Gastroesophageal sphincter (tissue), 4 donors: ENCODE data around the gene TRAPPC11. TPM values are rescaled to one million over a fixed set of nuclear protein-coding genes. Genes with fewer than 3 reads are reported as not detected.
"Not testable (repeated sequence)": the region's sequence is repeated elsewhere in the genome, so short reads cannot be mapped to it uniquely, and the experiment has no call there.

ENCODE experiments used
- ATAC-seq: fragments of 150-250 bp; one replicate; pipeline ENCODE4 v1.9.1; 2016; ENCODE audit warnings: mild to moderate bottlenecking, moderate library complexity
- H3K27ac ChIP-seq, 4 donors: fragments of 200-600 bp; sonication (generic) in 3 of 4; 1 replicate in 3 of 4; 2 replicates in 1 of 4; pipeline ENCODE4 v1.5.1; 2016 to 2019
- H3K27me3 ChIP-seq: fragments of 200-600 bp; sonication (generic); one replicate; pipeline ENCODE4 v1.5.1; 2019
- H3K36me3 ChIP-seq, 2 donors: fragments of 200-600 bp; sonication (generic); one replicate each; pipeline ENCODE4 v1.5.1; 2019; ENCODE audit warnings: control low read depth in 1 of 2
- H3K4me1 ChIP-seq, 3 donors: fragments of 200-600 bp; sonication (generic); 1 replicate in 2 of 3; 2 replicates in 1 of 3; pipeline ENCODE4 v1.5.1; 2016 to 2019; ENCODE audit warnings: control low read depth in 2 of 3
- H3K4me3 ChIP-seq, 2 donors: fragments of 200-600 bp; sonication (generic); one replicate each; pipeline ENCODE4 v1.5.1; 2019; ENCODE audit warnings: mild to moderate bottlenecking in 1 of 2, moderate library complexity in 1 of 2
- H3K9me3 ChIP-seq, 3 donors: fragments of 200-600 bp; sonication (generic); one replicate each; pipeline ENCODE4 v1.5.1; 2017 to 2019; ENCODE audit warnings: control low read depth in 2 of 3
- EP300 ChIP-seq: sonication (generic); formaldehyde crosslinking; IDR thresholded peaks from one replicate; pipeline ENCODE4 v1.6.1; 2017; ENCODE audit warnings: antibody characterized with exemption, mild to moderate bottlenecking
- POLR2A ChIP-seq, 2 donors: fragments of 450-650 bp; IDR thresholded peaks; one replicate each; pipeline ENCODE4 v1.6.1; 2017; ENCODE audit warnings: antibody characterized with exemption in 2 of 2, mild to moderate bottlenecking in 2 of 2, moderate library complexity in 1 of 2
- POLR2AphosphoS5 ChIP-seq: sonication (generic); formaldehyde crosslinking; IDR thresholded peaks from one replicate; pipeline ENCODE4 v1.6.1; 2017; ENCODE audit warnings: antibody characterized with exemption
- WGBS, 2 donors: methylation state at CpG; one replicate each; pipeline ENCODE4 v1.1.5; 2018; ENCODE audit warnings: low coverage in 1 of 2; 5-methylcytosine and 5-hydroxymethylcytosine counted together
- total RNA-seq, 4 donors: library from RNA; depleted of rRNA; stranded (reverse); fragments of >200 nt; gene quantifications; one replicate each; pipeline ENCODE4 v1.1.0, GENCODE V29; 2016
- TF ChIP-seq, protein P1 (sequence below), 4 experiments: fragments of 200-600 bp in 2 of 4; fragments of 450-650 bp in 2 of 4; sonication (generic) in 1 of 4; IDR thresholded peaks; one replicate each; pipeline ENCODE4 v1.5.1; 2017 to 2019; ENCODE audit warnings: antibody characterized with exemption in 4 of 4, mild to moderate bottlenecking in 2 of 4, moderate library complexity in 2 of 4

The TRAPPC11 gene
- total RNA-seq, 4 donors from 2014 or later, result 42.1 to 57.5 (median 54.7) TPM

GRCh38 chr4:183722731-183723560 lies 63.9 kb downstream of the TRAPPC11 start:
- ATAC-seq, result peak; percentile 70

DNA sequence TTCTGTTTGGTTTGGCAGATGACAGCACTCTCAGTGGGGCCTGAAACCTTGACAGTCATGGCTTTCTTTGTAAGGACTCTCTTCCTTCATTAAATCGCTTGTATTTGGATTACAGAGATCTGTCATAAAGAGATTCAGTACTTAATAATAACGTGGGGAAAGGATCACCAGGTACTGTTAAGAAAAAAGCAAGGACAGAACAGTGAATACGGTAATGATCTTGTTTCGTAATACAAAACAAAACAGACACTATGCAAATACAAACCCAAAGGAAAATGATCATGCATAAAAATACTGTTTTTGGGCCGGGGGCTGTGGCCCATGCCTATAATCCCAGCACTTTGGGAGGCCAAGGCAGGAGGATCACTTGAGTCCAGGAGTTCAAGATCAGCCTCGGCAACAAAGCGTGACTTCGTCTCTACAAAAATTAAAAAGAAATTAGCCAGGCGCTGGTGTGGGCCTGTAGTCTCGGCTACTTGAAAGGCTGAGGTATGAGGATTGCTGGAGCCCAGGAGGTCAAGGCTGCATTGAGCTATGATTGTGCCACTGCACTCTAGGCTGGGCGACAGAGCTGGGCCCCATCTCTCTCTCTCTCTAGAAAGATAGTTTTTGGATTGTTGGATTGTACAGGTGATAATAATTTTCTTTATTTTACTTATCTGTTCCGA lies 64.6 kb downstream of the TRAPPC11 start:
- ATAC-seq, result no peak

More at GRCh38 chr4:183722731-183723560, 63.9 kb downstream of the TRAPPC11 start:
- Histone ChIP-seq H3K4me3 (peak overlapping the region; percentile 40 to 59), H3K27ac (peak overlapping the region in 2 of 4 donors; percentile 20 to 63), H3K4me1 (peaks cover 0 to 11% (median 0%) of the 10 kb centered on the region in 3 donors), H3K36me3 (no peaks in the 10 kb centered on the region), H3K27me3 (no peaks in the 10 kb centered on the region), H3K9me3 (no peaks in the 10 kb centered on the region)
- TF ChIP-seq, protein P1, sequence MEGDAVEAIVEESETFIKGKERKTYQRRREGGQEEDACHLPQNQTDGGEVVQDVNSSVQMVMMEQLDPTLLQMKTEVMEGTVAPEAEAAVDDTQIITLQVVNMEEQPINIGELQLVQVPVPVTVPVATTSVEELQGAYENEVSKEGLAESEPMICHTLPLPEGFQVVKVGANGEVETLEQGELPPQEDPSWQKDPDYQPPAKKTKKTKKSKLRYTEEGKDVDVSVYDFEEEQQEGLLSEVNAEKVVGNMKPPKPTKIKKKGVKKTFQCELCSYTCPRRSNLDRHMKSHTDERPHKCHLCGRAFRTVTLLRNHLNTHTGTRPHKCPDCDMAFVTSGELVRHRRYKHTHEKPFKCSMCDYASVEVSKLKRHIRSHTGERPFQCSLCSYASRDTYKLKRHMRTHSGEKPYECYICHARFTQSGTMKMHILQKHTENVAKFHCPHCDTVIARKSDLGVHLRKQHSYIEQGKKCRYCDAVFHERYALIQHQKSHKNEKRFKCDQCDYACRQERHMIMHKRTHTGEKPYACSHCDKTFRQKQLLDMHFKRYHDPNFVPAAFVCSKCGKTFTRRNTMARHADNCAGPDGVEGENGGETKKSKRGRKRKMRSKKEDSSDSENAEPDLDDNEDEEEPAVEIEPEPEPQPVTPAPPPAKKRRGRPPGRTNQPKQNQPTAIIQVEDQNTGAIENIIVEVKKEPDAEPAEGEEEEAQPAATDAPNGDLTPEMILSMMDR (IDR thresholded peaks at IDR 0.05), result peak in 1 of 4 experiments; percentile 19
- TF ChIP-seq POLR2A (IDR thresholded peaks at IDR 0.05), result no peak
- TF ChIP-seq EP300, result no peak
- no peak for TF ChIP-seq POLR2AphosphoS5
- WGBS, 2 donors, result 0 to 39% methylated on average over 4 to 7 of the region's 70 CpGs

DNA sequence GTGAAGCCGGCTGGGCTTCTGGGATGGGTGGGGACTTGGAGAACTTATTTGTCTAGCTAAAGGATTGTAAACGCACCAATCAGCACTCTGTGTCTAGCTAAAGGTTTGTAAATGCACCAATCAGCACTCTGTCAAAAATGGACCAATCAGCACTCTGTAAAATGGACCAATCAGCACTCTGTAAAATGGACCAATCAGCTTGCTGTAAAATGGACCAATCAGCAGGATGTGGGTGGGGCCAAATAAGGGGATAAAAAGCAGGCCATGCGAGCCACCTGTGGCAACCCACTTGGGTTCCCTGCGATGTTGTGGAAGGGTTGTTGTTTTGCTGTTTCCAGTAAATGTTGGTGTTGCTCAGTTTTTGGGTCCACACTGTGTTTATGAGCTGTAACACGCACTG lies 66.5 kb downstream of the TRAPPC11 start:
- not testable (repeated sequence) for ATAC-seq, H3K27ac ChIP-seq, H3K27me3 ChIP-seq, H3K4me3 ChIP-seq, H3K36me3 ChIP-seq, H3K9me3 ChIP-seq
- WGBS, 2 donors, result 50 to 80% methylated on average over 2 of the region's 5 CpGs
- peaks cover 0 to 11% (median 0%) of the 10 kb centered on the region in 3 donors for H3K4me1 ChIP-seq

More for the DNA sequence above, 64.6 kb downstream of the TRAPPC11 start:
- Histone ChIP-seq H3K36me3 (no peaks in the 10 kb centered on the region), H3K27me3 (no peaks in the 10 kb centered on the region), H3K4me3 (no peak overlapping the region), H3K27ac (no peak overlapping the region), H3K4me1 (peaks cover 0 to 11% (median 0%) of the 10 kb centered on the region in 3 donors), H3K9me3 (no peaks in the 10 kb centered on the region)
- WGBS, 2 donors, result 80 to 82% methylated on average over 11 to 12 of the region's 12 CpGs
- no peak for TF ChIP-seq POLR2A (IDR thresholded peaks at IDR 0.05)
- no peak for TF ChIP-seq POLR2AphosphoS5
- no peak for TF ChIP-seq EP300

GRCh38 chr4:183727482-183727881 lies 68.4 kb downstream of the TRAPPC11 start:
- peaks cover 0 to 5% (median 0%) of the 10 kb centered on the region in 3 donors for H3K4me1 ChIP-seq
- no peaks in the 10 kb centered on the region for H3K27me3 ChIP-seq
- no peak for ATAC-seq
- TF ChIP-seq POLR2A (IDR thresholded peaks at IDR 0.05) (no peak), POLR2AphosphoS5 (no peak)
- TF ChIP-seq, protein P1 (IDR thresholded peaks at IDR 0.05), result no peak
- 93 to 98% methylated on average over 5 of the region's 5 CpGs for WGBS, 2 donors
- H3K36me3 ChIP-seq, result no peaks in the 10 kb centered on the region
- no peaks in the 10 kb centered on the region for H3K9me3 ChIP-seq
- no peak overlapping the region for H3K4me3 ChIP-seq
- H3K27ac ChIP-seq, result no peak overlapping the region

GRCh38 chr4:183728223-183729068 lies 69.4 kb downstream of the TRAPPC11 start:
- H3K27me3 ChIP-seq, result no peaks in the 10 kb centered on the region
- H3K36me3 ChIP-seq, result no peaks in the 10 kb centered on the region
- 83 to 100% methylated on average over 3 of the region's 22 CpGs for WGBS, 2 donors
- ATAC-seq, result no peak
- H3K9me3 ChIP-seq, result no peaks in the 10 kb centered on the region
- no peak for TF ChIP-seq EP300
- no peak for TF ChIP-seq POLR2A (IDR thresholded peaks at IDR 0.05)
- TF ChIP-seq, protein P1 (IDR thresholded peaks at IDR 0.05), result no peak
- H3K4me3 ChIP-seq, result no peak overlapping the region
- H3K27ac ChIP-seq, result no peak overlapping the region
- no peaks in the 10 kb centered on the region for H3K4me1 ChIP-seq
